H9 (cell line): ENCODE data around the gene F11. TPM values are rescaled to one million over a fixed set of nuclear protein-coding genes. Genes with fewer than 3 reads are reported as not detected.

Experiments
- DNase-seq: peaks from one replicate; pipeline ENCODE4 v3.0.0-alpha.2; 2017
- H2AFZ ChIP-seq: one replicate; pipeline ENCODE4 v1.6.1; 2013; ENCODE audit warnings: mild to moderate bottlenecking, low read length, control low read depth, moderate library complexity
- H2AK5ac ChIP-seq: 2 replicates; pipeline ENCODE4 v1.6.1; 2013; ENCODE audit warnings: low read length, control low read depth, mixed read lengths; ENCODE audit not compliant: insufficient read length
- H2BK120ac ChIP-seq: one replicate; pipeline ENCODE4 v1.6.1; 2013; ENCODE audit warnings: low read depth, mild to moderate bottlenecking, low read length, control low read depth, inconsistent platforms; ENCODE audit not compliant: poor library complexity, severe bottlenecking
- H2BK12ac ChIP-seq: 2 replicates; pipeline ENCODE4 v1.6.1; 2013; ENCODE audit warnings: low read length, control low read depth, mixed read lengths, low read depth; ENCODE audit not compliant: insufficient read length
- H2BK15ac ChIP-seq: 2 replicates; pipeline ENCODE4 v1.6.1; 2013; ENCODE audit warnings: low read depth, low read length, control low read depth
- H2BK20ac ChIP-seq: one replicate; pipeline ENCODE4 v1.6.1; 2013; ENCODE audit warnings: low read depth, mild to moderate bottlenecking, low read length, control low read depth, inconsistent platforms; ENCODE audit not compliant: poor library complexity, severe bottlenecking
- H2BK5ac ChIP-seq: 2 replicates; pipeline ENCODE4 v1.6.1; 2013; ENCODE audit warnings: low read length, control low read depth, mixed read lengths; ENCODE audit not compliant: insufficient read length
- H3K14ac ChIP-seq: 2 replicates; pipeline ENCODE4 v1.6.1; 2013; ENCODE audit warnings: low read length, control low read depth; ENCODE audit not compliant: insufficient read depth
- H3K18ac ChIP-seq: 2 replicates; pipeline ENCODE4 v1.6.1; 2013; ENCODE audit warnings: low read depth, mild to moderate bottlenecking, mixed read lengths, low read length, control low read depth; ENCODE audit not compliant: insufficient read length
- H3K23ac ChIP-seq: 2 replicates; pipeline ENCODE4 v1.6.1; 2013; ENCODE audit warnings: low read length, control low read depth, mixed read lengths, low read depth; ENCODE audit not compliant: insufficient read length
- H3K23me2 ChIP-seq: 2 replicates; pipeline ENCODE4 v1.6.1; 2013; ENCODE audit warnings: low read depth, mild to moderate bottlenecking, mixed read lengths, low read length, control low read depth; ENCODE audit not compliant: insufficient read length, poor library complexity, severe bottlenecking
- H3K27ac ChIP-seq: 2 replicates; pipeline ENCODE4 v1.5.1; 2013; ENCODE audit warnings: low read length, control low read depth, mixed read lengths, low read depth; ENCODE audit not compliant: insufficient read length
- H3K27me3 ChIP-seq: 2 replicates; pipeline ENCODE4 v1.6.1; 2013; ENCODE audit warnings: low read length, control low read depth, inconsistent platforms; ENCODE audit not compliant: insufficient read depth
- H3K4ac ChIP-seq: 2 replicates; pipeline ENCODE4 v1.6.1; 2013; ENCODE audit warnings: low read depth, mild to moderate bottlenecking, control low read depth, inconsistent platforms, low read length, moderate library complexity
- H3K4me1 ChIP-seq: 2 replicates; pipeline ENCODE4 v1.6.1; 2013; ENCODE audit warnings: low read length, control low read depth, inconsistent platforms; ENCODE audit not compliant: insufficient read depth
- H3K4me2 ChIP-seq: 2 replicates; pipeline ENCODE4 v1.6.1; 2013; ENCODE audit warnings: low read length, control low read depth, mixed read lengths; ENCODE audit not compliant: insufficient read length, insufficient read depth
- H3K56ac ChIP-seq: 2 replicates; pipeline ENCODE4 v1.6.1; 2013; ENCODE audit warnings: low read depth, mild to moderate bottlenecking, mixed read lengths, low read length, control low read depth; ENCODE audit not compliant: insufficient read length
- H3K79me1 ChIP-seq: 2 replicates; pipeline ENCODE4 v1.6.1; 2013; ENCODE audit warnings: low read depth, mild to moderate bottlenecking, moderate library complexity, low read length, control low read depth, inconsistent platforms; ENCODE audit not compliant: insufficient read depth, poor library complexity, severe bottlenecking
- H3K79me2 ChIP-seq: 2 replicates; pipeline ENCODE4 v1.6.1; 2013; ENCODE audit warnings: low read length, control low read depth, inconsistent platforms; ENCODE audit not compliant: insufficient read depth
- H3K9ac ChIP-seq: 2 replicates; pipeline ENCODE4 v1.6.1; 2013; ENCODE audit warnings: low read length, control low read depth, mixed read lengths; ENCODE audit not compliant: insufficient read length; ENCODE audit errors: extremely low read depth
- H3K9me3 ChIP-seq: one replicate; pipeline ENCODE4 v1.6.1; 2013; ENCODE audit warnings: low read depth, low read length, inconsistent platforms; ENCODE audit not compliant: control insufficient read depth
- H3T11ph ChIP-seq: one replicate; pipeline ENCODE4 v1.6.1; 2013; ENCODE audit warnings: mild to moderate bottlenecking, low read length, control low read depth, inconsistent platforms
- H4K20me1 ChIP-seq: one replicate; pipeline ENCODE4 v1.6.1; 2013; ENCODE audit not compliant: control insufficient read depth, insufficient read length, insufficient read depth
- H4K5ac ChIP-seq: 2 replicates; pipeline ENCODE4 v1.6.1; 2013; ENCODE audit warnings: low read depth, mild to moderate bottlenecking, mixed read lengths, low read length, control low read depth; ENCODE audit not compliant: insufficient read length
- H4K8ac ChIP-seq: replicated peaks from 2 replicates; pipeline ENCODE4 v1.6.1; 2013; ENCODE audit warnings: low read length, control low read depth, mixed read lengths, low read depth; ENCODE audit not compliant: insufficient read length
- H4K91ac ChIP-seq: 2 replicates; pipeline ENCODE4 v1.6.1; 2013; ENCODE audit warnings: low read depth, mild to moderate bottlenecking, moderate library complexity, mixed read lengths, low read length, control low read depth; ENCODE audit not compliant: insufficient read length
- H3K27ac Mint-ChIP-seq, 3 experiments: 2 replicates in 2 of 3; 3 replicates in 1 of 3; pipeline ENCODE4 v1.8.0; 2020 to 2021; ENCODE audit warnings: mixed read lengths in 3 of 3, mild to moderate bottlenecking in 1 of 3, moderate library complexity in 1 of 3
- H3K27me3 Mint-ChIP-seq: 2 replicates; pipeline ENCODE4 v1.8.0; 2021; ENCODE audit warnings: low read depth, mild to moderate bottlenecking, moderate library complexity, mixed read lengths
- H3K36me3 Mint-ChIP-seq, 3 experiments: 2 replicates in 2 of 3; 3 replicates in 1 of 3; pipeline ENCODE4 v1.8.0; 2020 to 2021; ENCODE audit warnings: low read depth in 3 of 3, mixed read lengths in 3 of 3; ENCODE audit not compliant: insufficient read depth in 1 of 3
- H3K4me1 Mint-ChIP-seq, 2 experiments: 2 replicates each; pipeline ENCODE4 v1.8.0; 2020; ENCODE audit warnings: mixed read lengths in 2 of 2
- H3K4me3 Mint-ChIP-seq, 2 experiments: 2 replicates in 1 of 2; 3 replicates in 1 of 2; pipeline ENCODE4 v1.8.0; 2020 to 2021; ENCODE audit warnings: mild to moderate bottlenecking in 2 of 2, mixed read lengths in 2 of 2, moderate library complexity in 1 of 2
- H3K9me3 Mint-ChIP-seq, 2 experiments: 2 replicates in 1 of 2; 3 replicates in 1 of 2; pipeline ENCODE4 v1.8.0; 2020; ENCODE audit warnings: mild to moderate bottlenecking in 2 of 2, mixed read lengths in 2 of 2, moderate library complexity in 1 of 2
- WGBS: extraction: QIAGEN DNeasy Blood & Tissue Kit; methylation state at CpG from one replicate; pipeline ENCODE4 v1.1.7; 2013; ENCODE audit warnings: missing lambda C conversion rate, low lambda C conversion rate, mixed read lengths; ENCODE audit not compliant: insufficient read length; ENCODE audit errors: extremely low coverage; 5-methylcytosine and 5-hydroxymethylcytosine counted together
- total RNA-seq: library from RNA; stranded (reverse); gene quantifications from 2 replicates; pipeline ENCODE4 v1.2.1, GENCODE V29; 2021
- TF ChIP-seq, protein P1 (sequence below): fragments of 200-600 bp; sonication (generic); conservative IDR thresholded peaks from 3 replicates; pipeline ENCODE4 v1.8.0; 2021; ENCODE audit warnings: antibody characterized with exemption, mild to moderate bottlenecking

Gene F11
- total RNA-seq, 1 experiment from 2014 or later = 0.50 TPM

DNA sequence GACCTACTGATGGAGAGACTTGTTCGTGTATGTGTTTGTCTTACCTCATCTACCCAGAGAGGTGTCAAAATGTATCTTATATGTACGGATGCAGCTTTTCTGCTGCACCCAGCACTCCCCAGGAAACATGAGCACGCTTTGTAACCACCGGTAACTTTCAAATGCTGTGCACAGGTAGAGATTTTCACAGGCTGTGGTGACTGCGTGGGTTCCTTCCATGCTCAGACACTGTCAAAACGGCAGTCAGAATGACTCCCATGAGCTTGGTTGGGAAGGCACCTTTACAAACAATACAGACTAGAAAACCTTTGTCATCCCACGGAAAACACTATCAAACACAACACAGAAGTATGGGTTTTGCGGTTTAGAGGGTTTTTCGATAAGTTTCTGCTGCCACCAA is 28.2 kb downstream of the F11 start:
- no peak overlapping the region for H3K4ac ChIP-seq
- H4K91ac ChIP-seq = no peak overlapping the region
- H4K5ac ChIP-seq = no peak overlapping the region
- no peak overlapping the region for H2AFZ ChIP-seq
- no peaks in the 10 kb centered on the region for H3K23me2 ChIP-seq
- H3T11ph ChIP-seq = no peak overlapping the region
- H3K9me3 ChIP-seq = no peaks in the 10 kb centered on the region
- no peak overlapping the region for H2AK5ac ChIP-seq
- no peak overlapping the region for H4K8ac ChIP-seq
- H3K27ac ChIP-seq = no peak overlapping the region
- no peaks in the 10 kb centered on the region for H3K27me3 ChIP-seq
- TF ChIP-seq, protein P1, sequence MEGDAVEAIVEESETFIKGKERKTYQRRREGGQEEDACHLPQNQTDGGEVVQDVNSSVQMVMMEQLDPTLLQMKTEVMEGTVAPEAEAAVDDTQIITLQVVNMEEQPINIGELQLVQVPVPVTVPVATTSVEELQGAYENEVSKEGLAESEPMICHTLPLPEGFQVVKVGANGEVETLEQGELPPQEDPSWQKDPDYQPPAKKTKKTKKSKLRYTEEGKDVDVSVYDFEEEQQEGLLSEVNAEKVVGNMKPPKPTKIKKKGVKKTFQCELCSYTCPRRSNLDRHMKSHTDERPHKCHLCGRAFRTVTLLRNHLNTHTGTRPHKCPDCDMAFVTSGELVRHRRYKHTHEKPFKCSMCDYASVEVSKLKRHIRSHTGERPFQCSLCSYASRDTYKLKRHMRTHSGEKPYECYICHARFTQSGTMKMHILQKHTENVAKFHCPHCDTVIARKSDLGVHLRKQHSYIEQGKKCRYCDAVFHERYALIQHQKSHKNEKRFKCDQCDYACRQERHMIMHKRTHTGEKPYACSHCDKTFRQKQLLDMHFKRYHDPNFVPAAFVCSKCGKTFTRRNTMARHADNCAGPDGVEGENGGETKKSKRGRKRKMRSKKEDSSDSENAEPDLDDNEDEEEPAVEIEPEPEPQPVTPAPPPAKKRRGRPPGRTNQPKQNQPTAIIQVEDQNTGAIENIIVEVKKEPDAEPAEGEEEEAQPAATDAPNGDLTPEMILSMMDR = no peak
- no peaks in the 10 kb centered on the region for H3K79me1 ChIP-seq
- H3K23ac ChIP-seq = no peak overlapping the region
- peaks cover 5% of the 10 kb centered on the region; the same call in 1 of the 2 replicates for H3K27me3 Mint-ChIP-seq
- H3K9ac ChIP-seq = no peak overlapping the region
- no peak overlapping the region for H2BK12ac ChIP-seq
- WGBS = no CpG with 5 or more reads among the region's 9 CpGs
- H3K4me3 Mint-ChIP-seq = no peak overlapping the region
- H2BK5ac ChIP-seq = no peak overlapping the region
- no peak overlapping the region for H2BK120ac ChIP-seq
- no peaks in the 10 kb centered on the region for H4K20me1 ChIP-seq
- peaks cover 3 to 4% of the 10 kb centered on the region in 2 experiments; a peak in 2 of 5 replicates for H3K9me3 Mint-ChIP-seq
- no peak overlapping the region for H3K4me2 ChIP-seq
- H3K14ac ChIP-seq = no peak overlapping the region
- no peak overlapping the region for H2BK20ac ChIP-seq
- no peaks in the 10 kb centered on the region for H3K79me2 ChIP-seq
- no peak overlapping the region for H3K56ac ChIP-seq
- DNase-seq = no peak
- H3K36me3 Mint-ChIP-seq = no peaks in the 10 kb centered on the region; a peak in 1 of 7 replicates
- H3K18ac ChIP-seq = no peak overlapping the region
- no peak overlapping the region for H2BK15ac ChIP-seq
- peaks cover 8 to 27% of the 10 kb centered on the region in 2 experiments for H3K4me1 Mint-ChIP-seq
- H3K4me1 ChIP-seq = peaks cover 3% of the 10 kb centered on the region; the same call in 1 of the 2 replicates
- H3K27ac Mint-ChIP-seq = no peak overlapping the region
